Kasumi-1 (cell line): ENCODE results near the gene AGPAT1.
"Not testable (repeated sequence)": the region's sequence is repeated elsewhere in the genome, so short reads cannot be mapped to it uniquely, and the experiment has no call there.

Source experiments
- DNase-seq, 2 experiments: peaks; one replicate each; lab custom pipeline; 2025; lab: John Stamatoyannopoulos, UW

The AGPAT1 gene

GRCh38 chr6:32186151-32186840, 10.4 kb upstream of the AGPAT1 start:
- DNase-seq = not testable (repeated sequence)

GRCh38 chr6:32185681-32186131, 9.8 kb upstream of the AGPAT1 start:
- not testable (repeated sequence) for DNase-seq

GRCh38 chr6:32184084-32184640, 8.3 kb upstream of the AGPAT1 start, which contains the start of gene AGER:
Gene AGER, minus strand, starts transcription at chr6:32184253. Its CDS starts 31 bp downstream, at chr6:32184222.
- DNase-seq = no peak

GRCh38 chr6:32183483-32184083, 7.7 kb upstream of the AGPAT1 start:
- DNase-seq = no peak

- no peak for DNase-seq
Measured at GRCh38 chr6:32183030-32183429, 7.1 kb upstream of the AGPAT1 start.

GRCh38 chr6:32182555-32182981, 6.7 kb upstream of the AGPAT1 start:
- DNase-seq = no peak

GRCh38 chr6:32181915-32182529, 6.1 kb upstream of the AGPAT1 start:
- no peak for DNase-seq

GRCh38 chr6:32181148-32181702, 5.3 kb upstream of the AGPAT1 start:
- no peak for DNase-seq

GRCh38 chr6:32179766-32180405, 4.0 kb upstream of the AGPAT1 start:
- DNase-seq = no peak

GRCh38 chr6:32178547-32179440, 2.9 kb upstream of the AGPAT1 start:
- DNase-seq = peak in 1 of 2 experiments; percentile 23

- DNase-seq = peak; percentile 100
Measured at GRCh38 chr6:32177788-32178546, 2.1 kb upstream of the AGPAT1 start, which contains the start of gene RNF5. Gene RNF5, plus strand, starts transcription at chr6:32178405. Its CDS starts 107 bp downstream, at chr6:32178512.

- peak; percentile 65 to 77 for DNase-seq
Measured at GRCh38 chr6:32177183-32177787, 1.4 kb upstream of the AGPAT1 start.

GRCh38 chr6:32176476-32177182, 745 bp upstream of the AGPAT1 start:
- DNase-seq = peak in 1 of 2 experiments; percentile 54

GRCh38 chr6:32175322-32175710, 568 bp downstream of the AGPAT1 start:
- no peak for DNase-seq

GRCh38 chr6:32174416-32174815, 1.5 kb downstream of the AGPAT1 start:
- no peak for DNase-seq

GRCh38 chr6:32173051-32173727, 2.7 kb downstream of the AGPAT1 start:
- DNase-seq = no peak

GRCh38 chr6:32171234-32171633, 4.7 kb downstream of the AGPAT1 start:
- DNase-seq = no peak

GRCh38 chr6:32170294-32170693, 5.6 kb downstream of the AGPAT1 start:
- DNase-seq = no peak
